Stimulated activated CD4-positive, alpha-beta T cell treated with anti-CD3 and anti-CD28 coated beads, Interleukin-4, amount 100 ng/mL, for 24 hours (primary cell): ENCODE data around the gene FAM209A.
"Not testable (repeated sequence)": the region's sequence is repeated elsewhere in the genome, so short reads cannot be mapped to it uniquely, and the experiment has no call there.

Experiments
- DNase-seq: peaks from one replicate; pipeline ENCODE4 v3.0.0-alpha.2; 2020

The FAM209A gene

DNA sequence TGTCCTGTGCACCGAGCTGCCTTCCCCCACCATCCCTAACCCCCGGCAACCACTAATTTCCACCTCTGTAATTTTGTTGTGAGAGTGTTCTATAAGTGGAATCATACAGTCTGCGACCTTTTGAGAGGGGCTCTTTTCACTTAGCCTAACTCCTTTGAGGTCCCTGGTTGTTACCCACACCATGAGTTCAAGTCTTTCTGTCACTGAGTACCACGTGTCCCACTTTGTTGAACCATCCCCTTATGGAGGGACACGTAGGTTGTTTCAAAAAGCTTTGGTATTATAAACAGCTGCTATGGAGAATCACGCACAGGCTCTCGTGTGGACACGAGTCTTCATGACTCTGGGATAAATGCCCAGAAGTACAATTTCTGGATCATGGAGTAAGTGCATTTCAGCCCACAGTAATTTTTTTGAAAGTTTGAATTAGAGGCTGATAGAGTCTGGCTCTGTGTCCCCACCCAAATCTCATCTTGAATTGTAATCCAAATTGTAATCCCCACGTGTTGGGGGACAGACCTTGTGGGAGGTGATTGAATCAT, 18.0 kb downstream of the FAM209A start:
- no peak for DNase-seq

DNA sequence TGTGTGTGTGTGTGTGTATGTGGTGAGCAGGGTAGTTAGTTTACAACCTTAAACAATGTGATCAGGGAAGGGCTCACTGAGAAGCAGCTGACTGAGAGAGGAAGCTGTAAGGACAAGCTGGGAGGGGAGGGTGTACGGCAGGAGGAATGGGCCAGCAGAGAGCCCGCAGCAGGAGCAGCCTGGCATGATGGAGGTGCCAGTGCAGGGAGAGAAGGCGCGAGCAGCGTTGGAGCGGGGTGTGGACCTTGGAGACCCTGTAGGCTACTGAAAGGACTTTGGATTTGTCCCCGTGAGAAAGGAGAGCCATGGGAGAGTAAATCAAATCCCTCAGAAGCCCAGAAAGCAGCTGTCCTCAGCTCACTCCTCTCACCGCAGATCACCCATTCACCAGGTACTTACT, 27.0 kb downstream of the FAM209A start:
- DNase-seq: no peak

DNA sequence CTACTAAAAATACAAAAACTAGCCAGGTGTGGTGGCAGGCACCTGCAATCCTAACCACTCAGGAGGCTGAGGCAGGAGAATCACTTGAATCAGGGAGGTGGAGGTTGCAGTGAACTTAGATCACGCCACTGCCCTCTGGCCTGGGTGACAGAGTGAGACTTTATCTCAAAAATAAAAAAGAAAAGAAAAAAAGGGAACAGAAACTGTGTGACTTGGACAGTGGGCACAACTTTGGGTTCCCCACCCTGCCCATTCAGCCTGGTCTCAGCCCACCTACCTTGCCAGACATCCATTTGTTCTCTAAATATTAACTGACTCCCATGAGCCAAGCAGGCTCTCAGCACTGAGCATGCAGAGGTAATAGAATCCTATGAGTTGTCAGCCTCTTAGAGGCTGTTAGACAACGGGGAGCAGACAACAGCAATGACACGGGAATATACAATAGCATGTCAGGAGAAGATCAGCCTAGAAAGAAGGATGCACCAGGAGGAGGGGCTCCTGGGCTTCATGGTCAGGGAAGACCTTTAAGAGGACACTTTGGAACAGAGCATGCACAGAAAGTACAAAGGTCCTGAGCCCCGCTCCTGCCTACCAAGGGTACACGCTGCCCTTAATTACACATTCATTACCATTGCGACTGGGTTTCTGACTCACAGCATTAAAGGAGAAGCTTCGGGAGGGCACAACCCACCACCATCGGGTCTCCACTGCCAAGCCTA, 28.5 kb downstream of the FAM209A start:
- no peak for DNase-seq

DNA sequence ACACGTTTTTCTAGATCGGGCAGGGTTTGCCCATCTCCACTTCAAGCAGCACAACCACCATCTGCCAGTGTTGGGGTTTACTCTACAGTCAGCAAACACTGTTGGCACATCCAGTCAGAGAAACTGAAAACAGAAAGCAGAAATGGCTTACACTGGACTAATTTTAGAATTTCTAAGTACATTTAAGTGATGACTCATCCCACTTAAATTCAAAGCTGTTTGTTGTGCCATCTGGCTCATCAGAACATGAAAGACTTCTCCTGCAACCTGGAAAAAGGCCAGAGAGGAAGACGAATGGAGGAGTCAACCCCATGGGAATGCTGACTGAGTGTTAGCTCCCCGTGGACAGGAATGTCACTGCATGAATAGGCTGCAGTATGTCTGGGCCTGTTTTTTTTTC, 30.3 kb downstream of the FAM209A start:
- DNase-seq: peak; percentile 8

GRCh38 chr20:56558968-56559367, 34.4 kb downstream of the FAM209A start:
- no peak for DNase-seq

GRCh38 chr20:56564526-56564925, 40.0 kb downstream of the FAM209A start:
- DNase-seq: not testable (repeated sequence)

DNA sequence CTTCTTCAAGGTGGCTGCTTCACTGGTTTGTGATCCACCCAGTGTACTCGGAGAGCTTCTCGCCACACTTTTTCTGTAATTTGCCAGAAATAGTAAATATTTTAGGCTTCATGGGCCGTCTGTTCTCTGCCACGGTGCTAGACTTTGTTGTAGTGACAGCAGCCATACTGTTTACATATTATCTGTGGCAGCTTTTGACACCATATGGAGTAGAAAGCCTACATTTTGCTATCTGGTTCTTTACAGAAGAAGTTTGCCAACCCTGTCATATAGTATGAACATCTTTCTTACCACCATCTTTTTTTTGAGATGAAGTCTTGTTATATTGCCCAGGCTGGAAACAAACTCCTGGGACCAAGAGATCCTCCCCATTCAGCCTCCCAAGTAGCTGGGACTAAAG, 41.0 kb downstream of the FAM209A start:
- DNase-seq: no peak

DNA sequence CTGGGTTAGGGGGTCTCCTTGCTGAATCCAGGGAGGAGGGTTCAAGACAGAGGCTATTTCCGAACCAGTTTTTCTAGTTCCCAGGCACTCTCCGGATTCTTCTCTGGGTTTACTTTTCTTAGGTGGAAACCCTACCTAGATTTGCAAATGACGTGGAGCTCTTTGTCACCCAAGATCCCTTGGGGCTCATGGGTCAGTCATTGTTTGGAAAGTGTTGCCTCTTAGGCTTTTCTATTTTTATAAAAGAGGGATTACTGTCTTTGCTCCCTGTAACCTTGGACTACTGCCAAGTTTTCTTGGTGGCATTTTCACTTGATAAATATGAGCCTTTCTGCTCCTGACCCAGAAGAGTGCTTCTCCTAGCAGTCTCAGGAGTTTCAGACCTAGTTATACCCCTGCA, 42.1 kb downstream of the FAM209A start:
- no peak for DNase-seq

- no peak for DNase-seq
These were observed 46.3 kb downstream of the FAM209A start for GRCh38 chr20:56570832-56571231.

GRCh38 chr20:56572172-56572571, 47.6 kb downstream of the FAM209A start:
- DNase-seq: no peak

DNA sequence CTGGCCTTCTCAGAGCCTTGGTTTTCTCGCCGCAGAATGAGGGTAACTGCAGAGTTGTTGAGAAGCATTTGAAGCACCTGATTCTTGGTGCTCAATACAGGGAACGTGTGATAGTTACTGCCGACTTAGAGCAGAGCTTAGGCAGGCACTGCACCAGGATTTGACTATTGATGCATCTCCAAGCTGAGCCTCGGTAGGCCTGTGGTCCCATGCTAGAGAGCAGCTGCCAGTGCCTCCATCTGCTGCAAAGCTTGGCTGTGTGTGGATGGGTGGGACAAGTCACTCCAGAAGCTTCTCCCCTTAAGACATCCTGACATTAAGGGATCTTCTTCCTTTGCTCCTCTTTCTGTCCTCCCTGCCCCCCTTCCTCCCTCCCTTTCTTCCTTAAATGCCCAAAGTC, 49.4 kb downstream of the FAM209A start:
- DNase-seq: no peak

DNA sequence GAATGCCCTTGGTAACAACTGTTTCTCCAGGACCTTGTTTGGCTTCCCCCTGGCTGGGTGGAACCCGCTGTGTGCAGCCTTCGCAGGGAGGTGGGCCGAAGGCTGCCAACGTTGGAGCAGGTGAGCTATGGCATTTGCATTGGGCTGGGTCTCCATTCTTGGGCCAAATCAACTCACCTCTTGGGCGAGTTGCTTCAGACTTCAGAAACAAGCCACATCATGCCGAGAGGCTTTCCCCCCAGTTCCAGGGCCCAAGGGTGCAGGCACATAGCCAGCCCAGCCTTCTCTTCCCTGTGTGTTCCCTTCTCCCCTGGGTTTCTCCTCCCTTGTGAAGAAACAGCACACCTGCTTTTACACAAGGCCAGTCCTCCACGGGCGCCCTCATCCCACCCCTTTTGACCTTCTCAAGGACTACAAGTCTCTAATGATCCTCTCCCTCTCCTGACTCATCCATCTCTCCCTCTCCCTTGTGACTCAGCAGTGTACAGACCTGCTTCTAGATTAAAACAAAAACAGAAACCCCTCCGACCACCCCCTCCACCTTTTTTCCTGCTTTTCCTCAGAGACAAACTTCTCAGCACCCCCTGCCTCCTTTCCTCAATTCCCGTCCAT, 50.1 kb downstream of the FAM209A start:
- no peak for DNase-seq

- DNase-seq: no peak
These were observed 50.6 kb downstream of the FAM209A start for GRCh38 chr20:56575157-56575556.
